ENCODE results near the gene FXYD5. TPM values are rescaled to one million over a fixed set of nuclear protein-coding genes. Genes with fewer than 3 reads are reported as not detected.
"Not testable (repeated sequence)": the region's sequence is repeated elsewhere in the genome, so short reads cannot be mapped to it uniquely, and the experiment has no call there.

FXYD5 gene
- total and polyA plus RNA-seq, 4 donors = 9.3 to 52.5 (median 21.8) TPM

DNA sequence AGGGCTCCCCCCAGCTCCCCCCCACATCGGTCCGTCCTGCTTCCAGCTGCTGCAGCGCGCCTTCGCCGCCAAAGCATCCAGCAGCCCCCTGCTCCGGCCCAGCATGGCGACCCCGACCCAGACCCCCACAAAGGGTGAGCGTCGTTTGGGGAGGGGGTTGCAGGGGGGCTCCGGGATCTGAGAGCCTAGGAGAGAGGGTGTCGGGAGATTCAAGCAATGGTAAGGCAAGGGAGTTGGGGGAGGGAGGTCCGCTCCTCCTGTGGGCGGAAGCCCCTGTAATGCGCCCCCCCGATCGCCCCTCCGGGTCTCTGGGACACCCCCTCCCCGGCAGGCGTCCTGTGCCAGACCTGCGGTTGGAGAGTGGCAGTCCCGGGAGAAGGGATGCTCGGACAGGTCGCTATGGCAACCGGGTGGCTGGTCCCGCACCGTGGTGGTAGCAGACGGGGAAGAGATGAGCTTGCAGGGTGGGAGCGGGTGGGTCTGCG lies 11.3 kb upstream of the FXYD5 start, which contains the start of gene FXYD7:
FXYD7 (plus strand) TSS at position 25 of the 485 bp plus-strand sequence; CDS start at position 104, 79 bp downstream.
- Histone ChIP-seq H3K27me3 (ENCODE audit: control insufficient read depth, insufficient read depth, low read length) (peaks cover 18% of the 10 kb centered on the region), H3K36me3 (ENCODE audit: control insufficient read depth, insufficient read depth, low read length) (peaks cover 3% of the 10 kb centered on the region), H3K9me3 (ENCODE audit: control insufficient read depth, insufficient read depth, low read length) (no peaks in the 10 kb centered on the region), H3K4me3 (ENCODE audit: low read depth, low read length) (peak within 1 kb of the TSS; percentile 47), H3K4me1 (ENCODE audit: control insufficient read depth, insufficient read depth, low read length) (peaks cover 61% of the 10 kb centered on the region), H3K27ac (ENCODE audit: low read depth, low read length) (peak within 1 kb of the TSS; percentile 60)
- DNase-seq (ENCODE audit: low read depth in 4 of 6, low spot score in 6 of 6) = peak in 2 of 6 donors; percentile 74 to 90
- WGBS (ENCODE audit: insufficient coverage) = under 1% methylated on average over 25 of the region's 31 CpGs

DNA sequence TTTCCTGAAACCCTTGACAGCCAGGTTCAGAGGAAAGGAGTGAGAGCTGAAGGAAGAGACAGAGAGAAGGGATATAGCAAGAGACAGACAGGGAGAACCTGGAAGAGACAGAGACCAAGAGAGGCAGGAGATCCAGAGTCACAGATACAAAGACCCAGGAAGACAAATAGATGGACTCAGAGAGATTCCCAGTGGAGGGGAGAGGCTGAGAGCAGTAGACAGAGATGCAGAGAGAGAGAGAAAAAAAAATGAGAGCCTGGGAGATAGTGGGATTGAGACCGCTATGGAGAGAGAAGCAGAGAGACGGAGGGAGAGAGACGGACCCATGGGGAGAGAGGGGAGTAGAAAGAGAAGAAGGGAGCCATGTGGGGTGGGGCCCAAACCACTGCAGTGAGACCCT lies 10.7 kb upstream of the FXYD5 start:
- DNase-seq (ENCODE audit: low read depth in 4 of 6, low spot score in 6 of 6) = no peak
- Histone ChIP-seq H3K9me3 (ENCODE audit: control insufficient read depth, insufficient read depth, low read length) (no peaks in the 10 kb centered on the region), H3K36me3 (ENCODE audit: control insufficient read depth, insufficient read depth, low read length) (peaks cover 3% of the 10 kb centered on the region), H3K27me3 (ENCODE audit: control insufficient read depth, insufficient read depth, low read length) (peaks cover 20% of the 10 kb centered on the region), H3K27ac (ENCODE audit: low read depth, low read length) (no peak overlapping the region), H3K4me1 (ENCODE audit: control insufficient read depth, insufficient read depth, low read length) (peaks cover 56% of the 10 kb centered on the region), H3K4me3 (ENCODE audit: low read depth, low read length) (peak overlapping the region; percentile 47)
- WGBS (ENCODE audit: insufficient coverage) = 21% methylated on average over 3 of the region's 3 CpGs

DNA sequence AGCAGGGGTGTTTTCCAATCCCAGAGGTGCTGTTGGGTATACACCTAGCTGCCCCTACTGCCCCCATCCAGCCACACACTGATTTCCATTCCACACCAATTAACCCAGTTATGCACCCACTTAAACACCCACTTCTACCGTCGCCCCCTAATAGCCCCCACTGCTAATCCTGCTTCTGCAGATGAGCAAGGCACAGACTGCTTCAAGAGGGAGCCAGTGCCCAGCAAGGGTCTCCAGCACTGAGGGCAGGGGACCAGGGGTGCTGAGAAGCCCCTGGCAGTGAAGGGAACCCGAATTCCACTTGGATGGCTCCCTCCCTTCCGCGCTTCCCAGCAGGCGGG lies 10.3 kb upstream of the FXYD5 start:
- peaks cover 3% of the 10 kb centered on the region for H3K36me3 ChIP-seq (ENCODE audit: control insufficient read depth, insufficient read depth, low read length)
- DNase-seq (ENCODE audit: low read depth in 4 of 6, low spot score in 6 of 6) = peak in 1 of 6 donors; percentile 6
- peaks cover 52% of the 10 kb centered on the region for H3K4me1 ChIP-seq (ENCODE audit: control insufficient read depth, insufficient read depth, low read length)
- H3K9me3 ChIP-seq (ENCODE audit: control insufficient read depth, insufficient read depth, low read length) = no peaks in the 10 kb centered on the region
- peak overlapping the region; percentile 47 for H3K4me3 ChIP-seq (ENCODE audit: low read depth, low read length)
- H3K27me3 ChIP-seq (ENCODE audit: control insufficient read depth, insufficient read depth, low read length) = peaks cover 20% of the 10 kb centered on the region
- H3K27ac ChIP-seq (ENCODE audit: low read depth, low read length) = no peak overlapping the region
- 4% methylated on average over 5 of the region's 6 CpGs for WGBS (ENCODE audit: insufficient coverage)

DNA sequence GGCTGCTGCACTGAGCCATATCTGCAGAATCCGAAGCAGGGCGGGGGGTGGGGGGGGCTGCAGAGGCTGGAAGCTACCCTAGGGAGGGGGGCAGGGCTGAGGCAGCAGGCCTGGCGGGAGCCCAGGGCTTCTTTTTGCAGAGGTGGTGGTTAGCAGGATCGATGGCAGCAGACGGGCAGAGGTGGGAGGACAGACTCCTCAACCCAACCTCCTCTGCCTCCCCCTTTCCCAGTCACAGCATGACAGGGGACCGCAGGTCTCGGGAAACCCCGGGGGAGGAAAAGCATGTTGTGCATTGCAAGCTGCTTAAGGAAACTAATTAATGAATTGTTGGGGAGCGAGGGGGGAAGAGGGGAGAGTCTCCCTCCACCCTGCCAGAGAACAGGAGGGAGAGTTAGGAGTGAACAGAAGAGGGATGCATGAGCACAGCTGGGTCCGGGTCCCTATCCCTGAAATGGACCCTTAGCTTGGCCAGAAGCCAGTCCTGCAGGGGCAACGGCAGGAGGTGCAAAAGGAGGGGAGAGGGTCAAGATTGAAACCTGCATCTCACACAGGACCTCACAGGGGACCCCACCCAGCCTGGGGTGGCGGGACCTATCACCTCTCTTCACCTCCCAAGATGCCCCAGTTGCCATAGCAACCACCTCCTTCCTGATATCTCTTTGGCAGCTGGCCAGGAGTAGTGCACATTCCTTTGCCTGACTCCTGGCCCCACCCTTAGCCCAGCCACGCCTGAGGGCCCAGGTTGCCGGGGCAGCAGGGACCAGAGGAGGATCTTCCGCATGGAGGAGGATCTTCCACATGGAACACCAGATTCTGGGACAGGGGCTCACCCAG lies 9.7 kb upstream of the FXYD5 start:
- 17% methylated on average over 5 of the region's 15 CpGs for WGBS (ENCODE audit: insufficient coverage)
- H3K4me1 ChIP-seq (ENCODE audit: control insufficient read depth, insufficient read depth, low read length) = peaks cover 46% of the 10 kb centered on the region
- peak in 2 of 6 donors; percentile 23 to 78 for DNase-seq (ENCODE audit: low read depth in 4 of 6, low spot score in 6 of 6)
- H3K27me3 ChIP-seq (ENCODE audit: control insufficient read depth, insufficient read depth, low read length) = peaks cover 20% of the 10 kb centered on the region
- no peaks in the 10 kb centered on the region for H3K9me3 ChIP-seq (ENCODE audit: control insufficient read depth, insufficient read depth, low read length)
- peaks cover 1% of the 10 kb centered on the region for H3K36me3 ChIP-seq (ENCODE audit: control insufficient read depth, insufficient read depth, low read length)
- peak overlapping the region; percentile 26 for H3K4me3 ChIP-seq (ENCODE audit: low read depth, low read length)
- no peak overlapping the region for H3K27ac ChIP-seq (ENCODE audit: low read depth, low read length)

DNA sequence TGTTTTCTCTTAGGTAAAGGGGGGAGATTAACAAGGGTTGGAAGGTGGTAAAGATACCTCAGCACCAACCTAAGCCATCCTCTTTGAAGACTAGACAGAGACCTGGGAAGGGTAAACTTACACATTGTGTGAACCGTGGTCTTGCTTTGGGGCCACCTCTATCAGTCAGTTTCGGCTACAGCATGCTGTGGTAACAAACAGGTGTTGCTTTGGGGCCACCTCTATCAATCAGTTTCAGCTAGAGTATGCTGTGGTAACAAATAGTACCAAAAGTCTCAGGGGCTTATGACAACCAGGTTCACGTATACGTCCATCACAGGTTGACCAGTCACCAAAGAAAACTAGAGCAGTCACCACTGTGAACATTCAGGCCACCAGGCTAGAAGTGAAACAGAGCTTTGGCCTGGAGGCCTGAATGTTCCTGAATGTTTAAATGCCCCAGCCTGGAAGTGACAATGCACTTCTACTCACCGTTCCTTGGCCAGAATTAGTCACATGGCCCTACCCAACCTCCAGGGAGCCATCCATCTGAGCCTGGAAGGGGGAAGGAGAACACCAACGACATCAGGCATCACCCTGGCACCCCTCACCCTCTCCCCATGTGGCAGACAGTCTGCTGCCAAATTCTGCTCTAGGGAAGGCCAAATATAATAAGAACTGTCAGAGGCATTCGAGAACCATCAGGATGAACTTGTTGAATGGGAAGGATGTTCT lies 7.6 kb upstream of the FXYD5 start:
- peaks cover 14% of the 10 kb centered on the region for H3K36me3 ChIP-seq (ENCODE audit: control insufficient read depth, insufficient read depth, low read length)
- peaks cover 28% of the 10 kb centered on the region for H3K4me1 ChIP-seq (ENCODE audit: control insufficient read depth, insufficient read depth, low read length)
- 98% methylated on average over 4 of the region's 7 CpGs for WGBS (ENCODE audit: insufficient coverage)
- H3K27ac ChIP-seq (ENCODE audit: low read depth, low read length) = no peak overlapping the region
- no peak overlapping the region for H3K4me3 ChIP-seq (ENCODE audit: low read depth, low read length)
- H3K27me3 ChIP-seq (ENCODE audit: control insufficient read depth, insufficient read depth, low read length) = peaks cover 16% of the 10 kb centered on the region
- no peak for DNase-seq (ENCODE audit: low read depth in 4 of 6, low spot score in 6 of 6)
- no peaks in the 10 kb centered on the region for H3K9me3 ChIP-seq (ENCODE audit: control insufficient read depth, insufficient read depth, low read length)

DNA sequence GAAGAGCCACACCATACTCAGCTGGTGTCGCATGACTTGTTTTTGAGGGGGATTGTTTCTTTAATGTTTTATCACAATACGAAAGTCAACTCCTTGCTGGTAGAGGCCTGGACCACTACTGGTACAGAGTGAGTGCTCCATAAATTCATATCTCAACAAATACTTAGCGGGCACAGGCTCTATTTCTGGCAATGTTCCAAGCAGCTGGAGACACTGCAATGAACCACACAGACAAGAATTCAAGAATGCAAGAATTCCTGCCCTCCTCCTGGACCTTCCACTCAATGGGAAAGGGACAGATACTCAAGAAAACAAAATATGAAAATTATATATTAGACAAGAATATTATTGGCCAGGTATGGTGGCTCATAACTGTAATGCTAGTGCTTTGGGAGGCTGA lies 5.1 kb upstream of the FXYD5 start:
- H3K27me3 ChIP-seq (ENCODE audit: control insufficient read depth, insufficient read depth, low read length) = peaks cover 21% of the 10 kb centered on the region
- H3K9me3 ChIP-seq (ENCODE audit: control insufficient read depth, insufficient read depth, low read length) = no peaks in the 10 kb centered on the region
- peaks cover 18% of the 10 kb centered on the region for H3K36me3 ChIP-seq (ENCODE audit: control insufficient read depth, insufficient read depth, low read length)
- no peak overlapping the region for H3K27ac ChIP-seq (ENCODE audit: low read depth, low read length)
- H3K4me1 ChIP-seq (ENCODE audit: control insufficient read depth, insufficient read depth, low read length) = peaks cover 22% of the 10 kb centered on the region
- H3K4me3 ChIP-seq (ENCODE audit: low read depth, low read length) = no peak overlapping the region
- WGBS (ENCODE audit: insufficient coverage) = no CpG with 5 or more reads among the region's 3 CpGs
- no peak for DNase-seq (ENCODE audit: low read depth in 4 of 6, low spot score in 6 of 6)

DNA sequence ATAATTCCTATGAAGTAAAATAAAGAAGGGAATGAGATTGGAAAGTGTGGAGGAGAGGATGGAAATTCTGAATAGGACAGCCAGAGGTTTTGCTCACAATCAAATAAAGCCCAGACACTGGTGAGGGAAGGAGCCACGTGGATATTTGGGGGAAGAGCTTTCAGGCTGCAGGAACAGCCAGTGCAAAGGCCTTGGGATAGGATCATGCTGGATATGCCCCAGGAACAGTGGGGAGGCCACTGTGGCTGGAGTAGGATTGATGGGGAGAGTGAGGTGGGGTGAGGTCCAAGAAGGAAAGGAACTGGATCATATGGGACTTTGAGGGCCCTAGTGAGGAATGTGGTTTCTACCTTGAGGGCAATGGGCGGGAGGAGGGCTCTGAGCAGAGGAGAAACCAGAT lies 4.1 kb upstream of the FXYD5 start:
- no peak for DNase-seq (ENCODE audit: low read depth in 4 of 6, low spot score in 6 of 6)
- Histone ChIP-seq H3K4me3 (ENCODE audit: low read depth, low read length) (no peak overlapping the region), H3K4me1 (ENCODE audit: control insufficient read depth, insufficient read depth, low read length) (peaks cover 20% of the 10 kb centered on the region), H3K27ac (ENCODE audit: low read depth, low read length) (no peak overlapping the region), H3K9me3 (ENCODE audit: control insufficient read depth, insufficient read depth, low read length) (no peaks in the 10 kb centered on the region), H3K36me3 (ENCODE audit: control insufficient read depth, insufficient read depth, low read length) (peaks cover 23% of the 10 kb centered on the region), H3K27me3 (ENCODE audit: control insufficient read depth, insufficient read depth, low read length) (peaks cover 31% of the 10 kb centered on the region)
- 82% methylated on average over 2 of the region's 2 CpGs for WGBS (ENCODE audit: insufficient coverage)

DNA sequence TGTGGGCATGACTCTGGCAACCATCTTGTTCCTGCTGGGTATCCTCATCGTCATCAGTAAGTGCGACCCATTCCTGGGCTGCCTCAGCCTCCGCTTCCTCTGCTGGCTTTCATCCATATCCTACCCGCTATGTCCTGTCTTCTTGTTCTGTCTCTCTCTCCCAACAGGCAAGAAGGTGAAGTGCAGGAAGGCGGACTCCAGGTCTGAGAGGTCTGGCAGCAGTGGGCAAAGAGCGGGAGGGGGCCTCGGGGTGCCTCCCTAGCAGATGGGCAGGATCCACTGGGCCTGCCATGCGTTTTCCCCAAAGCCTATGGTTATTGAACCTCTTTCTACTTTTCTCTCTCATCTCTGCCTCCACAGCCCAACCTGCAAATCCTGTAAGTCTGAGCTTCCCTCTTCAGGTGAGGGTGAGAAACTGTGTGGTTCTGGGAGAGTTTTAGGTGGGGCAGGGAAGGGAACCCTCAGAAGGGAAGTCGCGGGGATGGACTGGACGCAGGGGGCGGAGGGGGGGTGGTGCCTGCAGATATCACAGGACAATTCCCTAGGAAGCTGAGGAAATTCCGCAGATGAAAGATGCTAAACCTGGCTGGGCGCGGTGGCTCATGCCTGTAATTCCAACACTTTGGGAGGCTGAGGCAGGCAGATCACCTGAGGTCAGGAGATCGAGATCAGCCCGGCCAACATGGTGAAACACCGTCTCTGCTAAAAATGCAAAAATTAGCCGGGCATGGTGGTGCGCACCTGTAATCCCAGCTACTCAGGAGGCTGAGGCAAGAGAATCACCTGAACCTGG lies 3.1 kb upstream of the FXYD5 start:
- Histone ChIP-seq H3K9me3 (ENCODE audit: control insufficient read depth, insufficient read depth, low read length) (no peaks in the 10 kb centered on the region), H3K4me3 (ENCODE audit: low read depth, low read length) (no peak overlapping the region), H3K27me3 (ENCODE audit: control insufficient read depth, insufficient read depth, low read length) (peaks cover 38% of the 10 kb centered on the region), H3K27ac (ENCODE audit: low read depth, low read length) (no peak overlapping the region), H3K36me3 (ENCODE audit: control insufficient read depth, insufficient read depth, low read length) (peaks cover 24% of the 10 kb centered on the region), H3K4me1 (ENCODE audit: control insufficient read depth, insufficient read depth, low read length) (peaks cover 20% of the 10 kb centered on the region)
- DNase-seq (ENCODE audit: low read depth in 4 of 6, low spot score in 6 of 6) = no peak
- 81% methylated on average over 16 of the region's 20 CpGs for WGBS (ENCODE audit: insufficient coverage)

DNA sequence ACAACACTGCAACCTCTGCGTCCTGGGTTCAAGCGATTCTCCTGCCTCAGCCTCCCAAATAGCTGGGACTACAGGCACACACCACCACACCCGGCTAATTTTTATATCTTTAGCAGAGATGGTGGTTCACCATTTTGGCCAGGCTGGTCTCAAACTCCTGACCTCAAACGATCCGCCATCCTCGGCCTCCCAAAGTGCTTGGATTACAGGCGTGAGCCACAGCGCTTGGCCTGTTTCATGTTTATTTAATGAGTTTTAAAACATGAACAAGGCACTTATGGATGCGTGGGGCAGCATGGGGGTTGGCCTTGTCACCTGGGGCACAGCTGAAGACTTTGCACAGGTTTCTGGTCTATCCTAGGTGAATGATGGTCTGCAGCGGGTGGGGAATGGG lies 1.4 kb upstream of the FXYD5 start:
- 76% methylated on average over 7 of the region's 10 CpGs for WGBS (ENCODE audit: insufficient coverage)
- H3K9me3 ChIP-seq (ENCODE audit: control insufficient read depth, insufficient read depth, low read length); H3K27ac ChIP-seq (ENCODE audit: low read depth, low read length); DNase-seq (ENCODE audit: low read depth in 4 of 6, low spot score in 6 of 6); H3K4me3 ChIP-seq (ENCODE audit: low read depth, low read length): not testable (repeated sequence)
- H3K36me3 ChIP-seq (ENCODE audit: control insufficient read depth, insufficient read depth, low read length) = peaks cover 24% of the 10 kb centered on the region
- peaks cover 40% of the 10 kb centered on the region for H3K27me3 ChIP-seq (ENCODE audit: control insufficient read depth, insufficient read depth, low read length)
- peaks cover 20% of the 10 kb centered on the region for H3K4me1 ChIP-seq (ENCODE audit: control insufficient read depth, insufficient read depth, low read length)

Data from spinal cord (tissue), 10 donors.